HL-60 (cell line): ENCODE results near the gene ZNF672.

Experiments used
- CTCF ChIP-seq: IDR thresholded peaks from one replicate; pipeline ENCODE4 v1.5.1; 2011; ENCODE audit warnings: low read length, control low read depth, inconsistent platforms; ENCODE audit not compliant: insufficient read depth
- POLR2AphosphoS5 ChIP-seq: IDR thresholded peaks from 2 replicates; pipeline ENCODE4 v1.6.1; 2012; ENCODE audit warnings: low read depth
- REST ChIP-seq: IDR thresholded peaks from 2 replicates; pipeline ENCODE4 v1.6.1; 2012; ENCODE audit warnings: low read depth; ENCODE audit not compliant: insufficient replicate concordance
- SPI1 ChIP-seq: IDR thresholded peaks from 2 replicates; pipeline ENCODE4 v1.6.1; 2012; ENCODE audit warnings: low read depth, mild to moderate bottlenecking, borderline replicate concordance

DNA sequence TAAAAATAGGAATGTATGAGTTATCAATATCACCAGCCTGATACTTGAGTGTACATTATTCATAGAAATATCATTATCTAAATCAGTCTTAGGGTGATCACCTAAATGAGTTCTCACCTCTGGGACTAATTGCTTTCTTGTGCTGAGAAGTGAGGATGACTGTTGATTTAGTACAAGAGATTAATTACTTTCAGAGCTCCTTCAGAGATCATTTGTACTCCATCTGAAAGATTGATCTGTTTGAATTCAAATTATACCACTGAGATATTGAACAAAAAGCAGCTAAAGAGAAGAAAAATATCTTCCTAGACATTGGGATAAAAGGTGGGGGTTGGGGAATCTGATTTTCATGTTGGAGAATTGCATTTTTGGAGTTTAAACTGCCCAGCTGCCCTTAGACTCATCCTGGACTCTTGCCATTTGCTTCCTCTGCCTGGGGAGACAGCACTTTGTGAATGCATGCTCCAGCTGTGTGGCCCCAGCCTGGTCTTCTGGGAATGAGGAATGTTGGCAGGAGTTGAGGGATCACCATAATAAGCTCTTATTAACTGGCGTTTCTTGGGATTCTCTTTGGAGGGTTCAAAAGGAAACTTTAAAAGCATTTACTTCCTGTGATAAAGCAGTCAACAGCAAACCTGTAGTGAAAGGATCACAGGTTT, 48.3 kb downstream of the ZNF672 start:
- no peak for TF ChIP-seq CTCF
- no peak for TF ChIP-seq POLR2AphosphoS5
- TF ChIP-seq REST = no peak
- no peak for TF ChIP-seq SPI1
